Endothelial cell (in vitro differentiated cells): ENCODE measurements around the gene KCNMA1. TPM values are rescaled to one million over a fixed set of nuclear protein-coding genes. Genes with fewer than 3 reads are reported as not detected.

ENCODE experiments used
- DNase-seq: peaks from one replicate; pipeline ENCODE4 v3.0.0; 2021; ENCODE audit warnings: low spot score
- H3K27ac Mint-ChIP-seq: one replicate; pipeline ENCODE4 v1.8.0; 2021; ENCODE audit warnings: mixed read lengths, inconsistent platforms; ENCODE audit not compliant: unreplicated experiment
- H3K27me3 Mint-ChIP-seq: one replicate; pipeline ENCODE4 v1.8.0; 2021; ENCODE audit warnings: mild to moderate bottlenecking, moderate library complexity, mixed read lengths, inconsistent platforms; ENCODE audit not compliant: unreplicated experiment
- H3K36me3 Mint-ChIP-seq: one replicate; pipeline ENCODE4 v1.8.0; 2021; ENCODE audit warnings: mild to moderate bottlenecking, low read depth, mixed read lengths, inconsistent platforms; ENCODE audit not compliant: unreplicated experiment
- H3K4me1 Mint-ChIP-seq: one replicate; pipeline ENCODE4 v1.8.0; 2021; ENCODE audit warnings: mild to moderate bottlenecking, mixed read lengths, inconsistent platforms; ENCODE audit not compliant: unreplicated experiment
- H3K4me3 Mint-ChIP-seq: one replicate; pipeline ENCODE4 v1.8.0; 2021; ENCODE audit warnings: mild to moderate bottlenecking, mixed read lengths, inconsistent platforms; ENCODE audit not compliant: unreplicated experiment
- H3K9me3 Mint-ChIP-seq: one replicate; pipeline ENCODE4 v1.8.0; 2021; ENCODE audit warnings: mixed read lengths, inconsistent platforms; ENCODE audit not compliant: unreplicated experiment
- total RNA-seq: library from RNA; stranded (reverse); fragmentation: NEBNext Ultra II Directional; extraction: Animal tissue kit (Norgen Biotek cat#: 25700); gene quantifications from one replicate; pipeline ENCODE4 v1.2.1, GENCODE V29; 2021; ENCODE audit not compliant: unreplicated experiment
- TF ChIP-seq, protein P1 (sequence below): fragments of 200-600 bp; sonication (generic); IDR thresholded peaks from one replicate; pipeline ENCODE4 v1.5.0; 2021; ENCODE audit warnings: antibody characterized with exemption; ENCODE audit not compliant: unreplicated experiment

The KCNMA1 gene
- total RNA-seq, 1 donor from 2014 or later: 5.1 TPM

GRCh38 chr10:77172086-77172485, 465.5 kb downstream of the KCNMA1 start:
- DNase-seq: no peak
- Mint-ChIP-seq H3K36me3 (no peaks in the 10 kb centered on the region), H3K27me3 (no peaks in the 10 kb centered on the region), H3K4me3 (no peak overlapping the region), H3K27ac (no peak overlapping the region), H3K4me1 (no peaks in the 10 kb centered on the region), H3K9me3 (no peaks in the 10 kb centered on the region)
- TF ChIP-seq, protein P1, sequence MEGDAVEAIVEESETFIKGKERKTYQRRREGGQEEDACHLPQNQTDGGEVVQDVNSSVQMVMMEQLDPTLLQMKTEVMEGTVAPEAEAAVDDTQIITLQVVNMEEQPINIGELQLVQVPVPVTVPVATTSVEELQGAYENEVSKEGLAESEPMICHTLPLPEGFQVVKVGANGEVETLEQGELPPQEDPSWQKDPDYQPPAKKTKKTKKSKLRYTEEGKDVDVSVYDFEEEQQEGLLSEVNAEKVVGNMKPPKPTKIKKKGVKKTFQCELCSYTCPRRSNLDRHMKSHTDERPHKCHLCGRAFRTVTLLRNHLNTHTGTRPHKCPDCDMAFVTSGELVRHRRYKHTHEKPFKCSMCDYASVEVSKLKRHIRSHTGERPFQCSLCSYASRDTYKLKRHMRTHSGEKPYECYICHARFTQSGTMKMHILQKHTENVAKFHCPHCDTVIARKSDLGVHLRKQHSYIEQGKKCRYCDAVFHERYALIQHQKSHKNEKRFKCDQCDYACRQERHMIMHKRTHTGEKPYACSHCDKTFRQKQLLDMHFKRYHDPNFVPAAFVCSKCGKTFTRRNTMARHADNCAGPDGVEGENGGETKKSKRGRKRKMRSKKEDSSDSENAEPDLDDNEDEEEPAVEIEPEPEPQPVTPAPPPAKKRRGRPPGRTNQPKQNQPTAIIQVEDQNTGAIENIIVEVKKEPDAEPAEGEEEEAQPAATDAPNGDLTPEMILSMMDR: no peak

GRCh38 chr10:77168861-77169260, 468.7 kb downstream of the KCNMA1 start:
- no peak overlapping the region for H3K27ac Mint-ChIP-seq
- no peaks in the 10 kb centered on the region for H3K27me3 Mint-ChIP-seq
- DNase-seq: no peak
- H3K36me3 Mint-ChIP-seq: no peaks in the 10 kb centered on the region
- TF ChIP-seq, protein P1: no peak
- no peak overlapping the region for H3K4me3 Mint-ChIP-seq
- H3K9me3 Mint-ChIP-seq: no peaks in the 10 kb centered on the region
- peaks cover 4% of the 10 kb centered on the region for H3K4me1 Mint-ChIP-seq

DNA sequence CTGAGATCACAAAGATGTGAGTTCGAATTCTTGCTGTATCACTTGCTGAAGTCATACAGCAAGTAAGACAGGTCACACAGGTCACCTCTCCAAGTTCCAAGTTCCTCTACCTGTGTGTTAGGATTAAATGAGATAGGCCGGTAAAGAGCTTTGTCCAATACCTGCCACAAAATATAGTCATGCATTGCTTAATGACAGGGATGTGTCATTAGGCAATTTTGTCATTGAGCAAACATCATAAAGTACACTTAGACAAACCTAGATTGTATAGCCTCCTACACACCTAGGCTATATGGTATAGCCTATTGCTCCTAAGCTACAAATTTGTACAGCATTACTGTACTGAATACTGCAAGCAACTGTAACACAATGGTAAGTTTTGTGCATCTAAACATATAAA, 469.4 kb downstream of the KCNMA1 start:
- no peak overlapping the region for H3K27ac Mint-ChIP-seq
- DNase-seq: no peak
- H3K4me1 Mint-ChIP-seq: peaks cover 4% of the 10 kb centered on the region
- no peaks in the 10 kb centered on the region for H3K27me3 Mint-ChIP-seq
- no peaks in the 10 kb centered on the region for H3K36me3 Mint-ChIP-seq
- H3K9me3 Mint-ChIP-seq: no peaks in the 10 kb centered on the region
- H3K4me3 Mint-ChIP-seq: no peak overlapping the region
- TF ChIP-seq, protein P1: no peak

DNA sequence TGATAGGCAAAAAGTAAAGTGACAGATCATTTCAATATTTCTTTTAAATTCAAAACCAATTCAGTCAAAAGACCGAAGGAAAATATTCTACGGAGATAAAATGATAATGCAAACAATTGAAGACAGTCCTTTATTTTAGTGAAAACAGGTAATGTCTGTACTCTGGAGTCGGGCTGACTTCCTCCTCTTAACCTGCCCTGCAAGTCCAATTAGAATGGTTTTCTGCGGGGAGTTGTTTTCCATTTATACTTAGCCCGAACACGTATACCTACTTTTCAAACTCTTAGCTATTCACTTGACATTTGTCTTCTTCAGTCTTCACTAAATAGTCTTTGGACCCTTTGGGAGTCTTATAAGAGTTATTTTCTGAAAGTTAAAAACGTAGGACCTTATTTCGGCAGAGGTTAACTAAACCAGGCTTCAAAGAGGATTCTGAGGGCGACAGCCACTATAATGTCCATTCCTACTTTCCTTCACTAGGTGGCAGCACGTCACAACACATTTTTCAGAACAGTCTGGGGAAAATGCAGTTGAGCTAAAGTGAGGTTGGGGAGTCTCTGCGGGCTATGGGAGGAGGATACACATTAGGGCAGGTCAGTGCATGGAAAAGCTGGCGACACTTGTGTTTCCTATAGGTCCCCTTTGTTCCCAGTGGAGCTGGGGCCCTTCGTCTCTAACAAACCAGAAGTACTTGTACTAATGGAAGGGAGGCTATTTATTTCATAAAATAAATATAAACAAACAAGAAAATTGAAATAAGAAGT, 472.0 kb downstream of the KCNMA1 start:
- Mint-ChIP-seq H3K27me3 (no peaks in the 10 kb centered on the region), H3K36me3 (no peaks in the 10 kb centered on the region), H3K27ac (no peak overlapping the region), H3K4me3 (no peak overlapping the region), H3K4me1 (peaks cover 4% of the 10 kb centered on the region), H3K9me3 (no peaks in the 10 kb centered on the region)
- TF ChIP-seq, protein P1: peak; percentile 87
- DNase-seq: peak; percentile 66

GRCh38 chr10:77164616-77165311, 472.8 kb downstream of the KCNMA1 start:
- Mint-ChIP-seq H3K9me3 (no peaks in the 10 kb centered on the region), H3K27me3 (peaks cover 2% of the 10 kb centered on the region), H3K36me3 (no peaks in the 10 kb centered on the region), H3K4me1 (peaks cover 4% of the 10 kb centered on the region), H3K4me3 (no peak overlapping the region), H3K27ac (no peak overlapping the region)
- DNase-seq: no peak
- TF ChIP-seq, protein P1: no peak
